ENCODE data around the gene AGTR1.

AGTR1 gene

GRCh38 chr3:148697306-148698189 is at the start of gene AGTR1:
Gene AGTR1 (plus strand): TSS chr3:148697903. CDS start chr3:148741036, 43,133 bp downstream.
- DNase-seq (ENCODE audit: low spot score), result no peak

- DNase-seq (ENCODE audit: low spot score), result peak; percentile 7
These were observed 48.9 kb upstream of the AGTR1 start for GRCh38 chr3:148648685-148649352.

- DNase-seq (ENCODE audit: low spot score), result no peak
These were observed 46.2 kb upstream of the AGTR1 start for GRCh38 chr3:148651549-148651948.

GRCh38 chr3:148654433-148654832 is 43.3 kb upstream of the AGTR1 start:
- DNase-seq (ENCODE audit: low spot score), result no peak

- DNase-seq (ENCODE audit: low spot score), result no peak
These were observed 40.2 kb upstream of the AGTR1 start for GRCh38 chr3:148657470-148657869.

GRCh38 chr3:148659512-148659911 is 38.2 kb upstream of the AGTR1 start:
- no peak for DNase-seq (ENCODE audit: low spot score)

GRCh38 chr3:148680289-148680688 is 17.4 kb upstream of the AGTR1 start:
- no peak for DNase-seq (ENCODE audit: low spot score)

GRCh38 chr3:148681080-148681479 is 16.6 kb upstream of the AGTR1 start:
- DNase-seq (ENCODE audit: low spot score), result no peak

GRCh38 chr3:148682997-148683396 is 14.7 kb upstream of the AGTR1 start:
- DNase-seq (ENCODE audit: low spot score), result no peak

- DNase-seq (ENCODE audit: low spot score), result no peak
These were observed 3.6 kb upstream of the AGTR1 start for GRCh38 chr3:148694116-148694515.

- DNase-seq (ENCODE audit: low spot score), result no peak
These were observed 597 bp downstream of the AGTR1 start for GRCh38 chr3:148698190-148698810.

- DNase-seq (ENCODE audit: low spot score), result no peak
These were observed 7.6 kb downstream of the AGTR1 start for GRCh38 chr3:148705314-148705713.

GRCh38 chr3:148707601-148708380 is 10.1 kb downstream of the AGTR1 start:
- DNase-seq (ENCODE audit: low spot score), result no peak

GRCh38 chr3:148708409-148708808 is 10.7 kb downstream of the AGTR1 start:
- no peak for DNase-seq (ENCODE audit: low spot score)

- no peak for DNase-seq (ENCODE audit: low spot score)
These were observed 12.0 kb downstream of the AGTR1 start for GRCh38 chr3:148709560-148710253.

GRCh38 chr3:148710665-148711064 is 13.0 kb downstream of the AGTR1 start:
- DNase-seq (ENCODE audit: low spot score), result no peak

- no peak for DNase-seq (ENCODE audit: low spot score)
These were observed 14.4 kb downstream of the AGTR1 start for GRCh38 chr3:148711981-148712666.

- DNase-seq (ENCODE audit: low spot score), result no peak
These were observed 16.8 kb downstream of the AGTR1 start for GRCh38 chr3:148714521-148714920.

- no peak for DNase-seq (ENCODE audit: low spot score)
These were observed 19.0 kb downstream of the AGTR1 start for GRCh38 chr3:148716657-148717056.

- DNase-seq (ENCODE audit: low spot score), result no peak
These were observed 20.3 kb downstream of the AGTR1 start for GRCh38 chr3:148717885-148718561.
